Breast epithelium (tissue), 3 donors: Measurements from ENCODE around the gene OR2T10.

Source experiments
- CTCF ChIP-seq, 3 donors: fragments of 450-650 bp; IDR thresholded peaks; one replicate each; pipeline ENCODE4 v1.5.1; 2016 to 2017; ENCODE audit warnings: antibody characterized with exemption in 3 of 3, mild to moderate bottlenecking in 3 of 3, moderate library complexity in 3 of 3
- POLR2A ChIP-seq: fragments of 450-650 bp; IDR thresholded peaks from one replicate; pipeline ENCODE4 v1.6.1; 2016; ENCODE audit warnings: antibody characterized with exemption, mild to moderate bottlenecking, moderate library complexity

- TF ChIP-seq CTCF (IDR thresholded peaks at IDR 0.05) (no peak), POLR2A (no peak)
These were observed 30.7 kb upstream of the OR2T10 start for GRCh38 chr1:248627971-248628844.
